HG02763 (cell line): Measurements from ENCODE around the gene SLMAP.

ENCODE experiments used
- ATAC-seq: cut with Tn5 transposase; IDR thresholded peaks from one replicate; pipeline ENCODE4 v1.9.1; 2021; ENCODE audit warnings: mild to moderate bottlenecking, moderate library complexity; ENCODE audit not compliant: unreplicated experiment

Gene SLMAP

DNA sequence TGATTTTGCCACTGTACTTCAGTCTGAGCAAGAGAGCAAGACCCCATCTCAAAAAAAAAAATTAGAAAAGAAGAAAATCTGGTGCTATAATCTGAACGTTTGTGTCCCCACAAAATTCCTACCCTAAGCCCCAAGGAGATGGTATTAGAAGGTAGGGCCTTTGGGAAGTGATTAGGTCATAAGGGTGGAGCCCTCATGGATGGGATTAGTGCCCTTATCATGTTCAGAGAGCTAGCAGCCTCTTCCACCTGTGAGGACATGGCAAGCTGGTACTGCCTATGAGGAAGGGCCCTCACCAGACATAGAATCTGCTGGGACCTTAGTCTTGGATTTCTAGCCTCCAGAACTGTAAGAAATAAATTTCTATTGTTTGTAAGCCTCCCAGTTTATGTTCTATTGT, 201.7 kb downstream of the SLMAP start:
- ATAC-seq, result no peak

DNA sequence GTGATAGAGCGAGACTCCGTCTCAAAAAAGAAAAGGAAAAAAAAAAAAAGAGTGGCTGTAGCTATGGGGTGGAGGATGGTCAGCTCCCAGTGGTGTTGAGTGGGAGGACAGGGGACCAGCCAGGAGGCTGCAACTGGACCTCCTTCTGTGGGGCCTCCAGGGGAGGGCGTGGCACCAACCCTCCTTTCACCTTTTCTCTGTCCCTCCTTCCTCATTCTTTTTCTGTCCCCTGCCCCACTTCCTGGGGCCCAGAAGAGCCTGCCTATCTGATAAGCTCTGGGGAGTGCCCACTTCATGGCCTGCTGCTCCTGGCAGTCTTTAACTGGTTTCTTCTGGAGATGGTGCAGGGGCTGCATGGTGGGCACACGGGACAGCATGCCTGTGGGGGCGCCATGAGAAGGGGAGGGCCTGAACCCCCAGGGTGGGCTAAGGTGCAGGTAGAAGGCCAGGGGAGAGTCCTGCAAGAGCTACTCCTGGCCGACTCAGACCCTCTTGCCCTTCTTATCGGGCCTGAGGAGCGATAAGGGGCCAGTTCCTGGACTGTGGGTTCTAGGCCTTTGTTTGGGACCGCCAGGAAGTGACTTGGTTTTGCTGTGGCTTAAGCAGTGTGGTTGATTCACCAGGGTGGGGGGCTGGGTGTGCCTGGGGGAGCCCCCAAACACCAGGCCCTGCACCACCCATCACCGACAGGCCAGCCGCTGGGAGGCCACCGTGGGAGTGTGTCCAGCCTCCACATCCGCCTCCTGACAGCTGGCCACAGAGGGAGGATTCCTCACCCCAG, 202.7 kb downstream of the SLMAP start:
- ATAC-seq, result no peak

DNA sequence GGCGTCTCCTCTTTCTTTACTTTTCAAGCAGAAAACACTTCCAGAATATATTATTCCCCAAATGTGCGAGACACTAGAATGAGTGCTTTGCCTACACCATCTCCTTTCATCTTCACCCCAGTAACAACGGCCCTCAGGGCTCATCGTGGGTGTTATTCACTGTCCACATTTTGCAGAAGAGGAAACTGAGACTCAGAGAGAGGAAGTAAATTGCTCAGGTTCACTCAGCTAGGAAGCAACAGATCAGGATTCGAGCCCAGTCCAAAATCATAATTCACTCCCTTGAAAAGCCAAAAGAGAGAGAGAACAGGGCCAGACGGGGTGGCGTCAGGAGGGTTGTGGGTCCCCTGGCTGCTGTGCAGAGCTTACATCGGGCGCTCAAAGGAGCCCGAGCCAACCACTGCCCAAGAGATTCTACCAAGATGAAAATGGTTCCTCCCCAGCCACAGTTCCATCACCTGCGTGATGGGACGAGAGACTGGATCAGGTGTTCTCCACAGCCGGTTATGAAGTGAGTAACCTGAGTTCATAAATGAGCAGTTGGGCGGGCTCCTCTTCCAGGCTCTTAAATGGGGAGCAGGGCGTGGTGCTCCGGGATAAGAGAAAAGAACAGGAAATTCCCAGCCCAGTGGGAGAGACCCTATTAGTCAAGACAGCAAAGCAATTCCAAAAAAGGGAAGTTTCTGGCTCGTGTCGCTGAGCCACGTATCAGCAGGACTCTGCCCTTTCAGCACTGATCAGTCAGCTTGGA, 203.5 kb downstream of the SLMAP start:
- no peak for ATAC-seq

DNA sequence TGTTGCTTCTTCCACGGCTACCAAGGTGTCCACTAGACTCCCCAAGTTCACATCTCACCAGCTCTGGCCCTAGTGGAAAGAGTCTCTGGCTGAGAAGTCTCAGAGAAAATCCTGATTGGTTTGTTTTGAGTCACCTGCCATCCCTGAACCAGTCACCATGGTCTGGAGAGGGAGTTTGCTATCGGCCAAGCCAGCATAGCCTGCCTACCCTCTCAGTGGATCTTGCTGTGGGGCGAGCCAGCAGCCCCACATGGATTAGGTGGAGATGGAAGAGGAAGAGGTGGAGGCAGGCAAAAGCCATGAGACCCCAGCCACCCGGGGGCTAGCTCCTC, 204.0 kb downstream of the SLMAP start:
- no peak for ATAC-seq

DNA sequence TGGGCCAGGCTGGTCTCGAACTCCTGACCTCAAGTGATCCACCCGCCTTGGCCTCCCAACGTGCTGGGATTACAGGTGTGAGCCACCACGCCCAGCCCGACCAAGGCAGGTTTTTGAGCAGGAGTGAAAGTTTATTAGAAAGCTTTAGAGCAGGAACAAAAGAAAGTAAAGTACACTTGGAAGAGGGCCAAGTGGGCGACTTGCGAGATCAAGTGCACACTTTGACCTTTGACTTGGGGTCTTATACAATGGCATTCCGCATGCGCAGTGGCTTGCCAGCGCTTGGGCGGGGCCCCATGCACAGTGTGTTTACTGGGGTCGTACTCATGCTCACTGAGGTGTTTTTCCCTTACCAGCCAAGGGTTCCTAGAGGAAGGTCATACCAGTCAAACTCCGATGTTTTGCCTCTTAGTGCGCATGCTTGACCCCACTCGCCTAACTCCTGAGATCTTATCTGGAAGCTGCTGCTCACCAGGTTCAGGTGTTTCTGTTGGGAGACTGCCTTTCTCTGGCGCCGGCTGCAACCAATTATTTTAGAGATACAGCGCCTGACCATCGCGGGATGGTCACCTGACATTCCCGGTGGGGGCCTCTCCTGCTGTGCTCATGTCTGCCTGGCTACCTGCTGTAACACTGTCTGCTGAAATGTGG, 205.2 kb downstream of the SLMAP start:
- no peak for ATAC-seq

DNA sequence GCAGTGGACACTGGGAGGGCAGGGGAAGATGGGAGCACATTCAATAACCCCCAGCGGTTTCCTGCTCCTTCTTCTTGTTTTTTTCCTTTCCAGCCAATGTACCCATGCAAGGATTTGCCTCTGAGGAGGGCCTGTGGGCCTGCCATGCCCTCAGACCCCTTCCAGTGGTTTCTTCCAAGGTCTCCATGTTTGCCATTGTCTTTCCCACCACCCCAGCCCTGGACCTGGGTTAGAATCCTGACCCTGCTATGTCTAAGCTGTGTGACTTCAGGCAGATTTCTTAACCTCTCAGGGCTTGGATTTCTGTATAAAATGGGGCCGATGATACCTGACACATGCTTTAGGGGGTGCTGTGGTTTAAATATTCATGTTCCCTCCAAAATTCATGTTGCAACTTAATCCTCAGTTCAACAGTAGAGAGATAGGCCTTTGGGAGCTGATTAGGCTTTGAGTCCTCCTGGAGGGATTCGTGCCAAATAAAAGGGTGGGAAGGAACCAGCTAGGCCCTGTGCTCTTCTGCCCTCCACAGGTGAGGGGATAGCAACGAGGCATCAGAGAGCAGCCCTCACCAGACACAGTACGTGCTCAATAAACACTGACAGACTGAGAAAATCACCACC, 205.8 kb downstream of the SLMAP start:
- ATAC-seq, result no peak

DNA sequence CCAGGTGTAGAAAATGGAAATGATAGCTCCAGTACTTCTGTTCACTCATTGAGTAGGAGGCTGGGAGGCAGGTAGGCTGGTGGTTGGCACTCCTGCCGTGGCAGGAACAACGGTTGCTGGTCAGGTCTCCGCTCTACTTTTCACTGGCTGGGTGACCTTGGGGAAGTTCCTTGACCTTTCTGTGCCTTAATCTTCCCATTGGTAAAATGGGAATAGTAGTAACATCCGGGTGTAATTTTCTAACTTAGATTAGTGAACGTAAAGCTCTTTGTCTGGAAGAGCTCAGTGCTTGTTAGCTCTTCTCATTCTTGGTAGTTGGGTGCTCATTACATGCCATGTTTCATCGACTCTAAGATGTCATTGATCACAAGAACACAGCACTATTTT, 206.3 kb downstream of the SLMAP start:
- no peak for ATAC-seq

DNA sequence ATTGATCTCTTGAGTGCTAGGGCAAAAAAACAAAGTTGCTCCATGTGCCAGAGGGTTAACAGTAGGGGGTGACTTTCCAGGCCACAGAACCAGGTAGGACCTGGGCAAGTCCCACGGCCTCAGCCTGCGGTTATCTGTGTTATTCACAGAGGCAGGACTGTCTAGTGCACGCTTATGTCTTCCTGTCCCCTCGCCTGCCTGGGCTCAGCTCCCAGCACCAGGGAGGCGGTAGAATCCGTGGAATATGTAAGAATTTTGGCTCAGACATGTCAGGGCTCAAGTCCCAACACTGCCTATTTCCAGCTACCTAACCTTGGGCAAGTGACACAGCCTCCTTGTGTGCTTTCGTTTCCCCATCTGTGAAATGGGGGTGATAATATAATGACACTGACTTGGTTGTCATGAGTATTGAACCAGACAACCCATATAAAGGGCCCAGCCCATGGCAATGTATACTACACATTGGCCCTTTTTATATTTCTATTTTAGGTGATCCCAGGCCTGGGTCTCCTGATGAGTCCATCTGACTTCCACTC, 207.8 kb downstream of the SLMAP start:
- no peak for ATAC-seq

DNA sequence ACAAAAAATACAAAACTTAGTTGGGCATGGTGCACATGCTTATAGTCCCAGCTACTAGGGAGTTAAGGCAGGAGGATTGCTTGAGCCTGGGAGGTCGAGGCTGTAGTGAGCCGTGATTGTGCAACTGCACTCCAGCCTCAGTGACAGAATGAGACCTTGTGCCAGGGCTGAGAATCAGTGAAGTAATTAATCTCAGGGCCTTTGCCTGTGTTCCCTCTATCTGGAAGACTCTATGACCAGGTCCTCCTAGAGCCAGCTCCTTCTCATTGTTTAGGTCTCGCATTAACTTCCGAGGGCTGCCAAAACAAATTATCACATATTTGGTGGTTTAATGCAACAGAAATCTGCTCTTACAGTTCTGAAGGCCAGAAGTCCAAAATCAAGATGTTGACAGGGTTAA, 210.7 kb downstream of the SLMAP start:
- ATAC-seq, result no peak

DNA sequence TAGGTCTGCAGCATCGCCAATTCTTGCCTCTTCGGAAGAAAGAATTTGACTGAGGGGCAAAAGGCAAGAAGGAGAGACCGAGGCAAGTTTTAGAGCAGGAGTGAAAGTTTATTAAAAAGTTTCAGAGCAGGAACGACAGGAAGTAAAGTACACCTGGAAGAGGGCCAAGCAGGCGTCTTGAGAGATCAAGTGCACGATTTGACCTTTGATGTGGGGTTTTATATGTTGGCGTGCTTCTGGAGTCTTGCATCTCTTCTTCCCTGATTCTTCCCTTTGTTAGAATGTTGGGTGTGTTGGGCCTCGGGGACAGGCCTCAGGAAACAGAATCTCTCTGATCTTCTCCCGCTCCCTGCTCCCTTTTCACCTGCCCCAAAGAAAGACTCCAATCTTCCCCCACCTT, 211.5 kb downstream of the SLMAP start:
- ATAC-seq, result no peak

DNA sequence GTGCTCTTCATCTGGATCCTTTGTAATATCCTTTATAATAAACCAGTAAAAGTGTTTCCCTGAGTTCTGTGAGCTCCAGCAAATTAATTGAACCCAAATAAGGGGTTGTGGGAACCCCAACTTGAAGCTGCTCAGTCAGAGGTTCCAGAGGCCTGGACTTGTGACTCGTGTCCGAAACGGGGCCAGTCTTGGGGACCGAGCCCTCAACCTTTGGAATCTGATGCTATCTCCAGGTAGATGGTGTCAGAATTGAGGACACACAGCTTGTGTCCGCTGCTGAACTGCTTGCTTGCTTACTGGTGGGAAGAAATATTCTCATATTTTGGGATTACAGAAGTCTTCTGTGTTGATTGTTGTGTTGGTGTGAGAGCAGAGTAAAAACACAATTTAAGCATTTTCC, 212.4 kb downstream of the SLMAP start:
- no peak for ATAC-seq

DNA sequence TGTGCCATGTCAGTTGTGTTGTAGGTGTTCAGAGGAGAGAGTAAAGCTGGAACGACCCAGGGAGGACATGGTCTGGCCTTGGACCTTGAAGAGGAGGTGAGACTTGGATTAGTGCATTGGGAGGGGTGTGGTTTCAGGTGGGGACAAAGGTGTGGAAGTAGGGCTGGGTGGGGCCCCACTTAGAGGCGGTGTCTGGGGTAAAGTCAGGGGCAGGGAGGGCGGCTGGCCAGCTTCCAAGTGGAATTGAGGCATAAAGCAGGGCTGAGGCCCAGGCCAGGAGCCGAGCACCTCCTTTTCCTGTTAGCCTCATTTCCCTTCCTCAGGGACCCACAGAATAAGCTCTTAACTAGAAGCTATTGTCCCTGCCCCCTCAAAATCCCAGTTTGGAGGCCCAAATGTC, 215.9 kb downstream of the SLMAP start:
- no peak for ATAC-seq

DNA sequence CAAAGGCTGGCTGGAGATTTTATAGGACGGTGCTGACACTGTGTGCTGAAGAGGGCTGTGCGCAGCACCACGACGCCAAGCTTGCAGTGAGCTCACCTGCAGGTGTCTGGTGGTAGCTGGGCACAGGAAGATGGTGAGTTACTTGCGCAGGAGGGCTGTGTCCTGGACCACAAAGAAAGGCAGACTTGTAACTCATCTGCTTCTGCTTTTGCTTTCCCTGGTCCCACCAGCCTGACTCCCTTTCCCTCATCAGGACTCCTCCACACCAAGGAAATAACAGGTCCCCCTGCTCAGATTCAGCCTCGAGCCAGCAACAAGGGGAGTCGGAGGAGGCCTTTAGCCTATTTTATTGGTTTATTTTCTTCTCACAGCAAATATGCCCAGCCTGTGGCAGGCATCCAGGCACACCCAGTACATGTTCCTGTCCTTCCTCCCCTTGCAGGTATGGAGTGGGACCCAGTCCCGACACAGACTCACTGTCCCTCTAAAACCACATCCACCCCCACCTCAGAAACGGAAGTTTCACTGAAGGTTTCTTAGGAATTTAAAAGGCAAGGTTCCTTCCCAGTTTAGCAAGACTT, 216.5 kb downstream of the SLMAP start:
- no peak for ATAC-seq

DNA sequence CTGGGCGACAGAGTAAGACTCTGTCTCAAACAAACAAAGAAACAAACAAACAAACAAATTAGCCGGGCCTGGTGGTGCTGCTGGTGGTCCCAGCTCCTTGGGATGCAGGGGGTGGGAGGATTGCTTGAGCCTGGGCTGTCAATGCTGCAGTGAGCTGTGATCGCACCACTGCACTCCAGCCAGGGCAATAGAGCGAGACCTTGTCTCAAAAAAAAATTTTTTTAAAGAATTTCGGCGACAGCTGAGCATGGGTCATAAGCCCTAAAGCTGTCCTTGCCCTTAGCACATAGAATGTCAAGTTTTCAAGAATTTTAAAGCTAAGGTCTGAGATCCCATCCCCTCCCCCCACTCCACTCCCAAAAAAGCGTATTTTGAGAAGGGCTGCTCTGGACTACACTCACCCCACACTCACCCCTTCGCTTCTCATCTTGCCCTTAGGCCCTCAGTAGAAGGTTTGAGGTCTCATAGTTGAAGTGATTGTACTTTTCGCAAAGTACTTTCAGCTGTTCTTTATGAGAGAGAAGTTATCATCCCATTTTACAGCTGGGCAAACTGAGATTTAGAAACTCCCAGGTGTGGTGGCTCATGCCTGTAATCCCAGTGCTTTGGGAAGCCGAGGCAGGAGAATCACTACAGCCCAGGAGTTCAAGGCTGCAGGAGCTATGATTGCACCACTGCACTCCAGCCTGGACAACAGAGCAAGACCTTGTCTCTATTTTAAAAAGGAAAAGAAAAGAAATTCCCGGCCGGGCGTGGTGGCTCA, 217.8 kb downstream of the SLMAP start:
- no peak for ATAC-seq

DNA sequence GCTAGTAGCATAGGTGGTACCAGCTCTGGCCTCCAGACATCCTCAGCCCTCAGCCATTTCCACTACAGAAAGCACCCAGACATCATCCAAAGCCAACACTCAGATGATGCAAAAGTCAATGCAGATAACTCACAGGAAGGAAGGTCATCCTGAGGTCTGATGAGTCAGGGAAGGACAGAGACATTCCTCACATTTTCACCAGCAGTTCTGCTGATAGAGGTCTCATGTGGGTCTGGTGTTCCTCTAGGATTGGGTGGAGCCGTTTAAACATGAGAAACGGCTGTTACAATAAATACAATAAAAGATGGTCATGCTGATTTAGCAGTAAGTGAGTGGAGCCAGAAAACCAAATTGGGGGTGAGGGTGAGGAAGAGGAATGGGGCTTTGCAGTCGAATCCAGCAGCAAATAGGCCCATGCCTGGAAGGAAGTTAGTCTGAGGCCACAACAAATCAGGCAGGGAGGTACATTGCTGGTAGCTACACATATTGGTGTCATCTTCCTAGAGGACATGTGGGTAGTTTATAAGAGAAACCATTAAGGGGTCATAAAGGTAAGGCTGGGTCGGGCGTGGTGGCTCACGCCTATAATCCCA, 218.8 kb downstream of the SLMAP start:
- ATAC-seq, result no peak

DNA sequence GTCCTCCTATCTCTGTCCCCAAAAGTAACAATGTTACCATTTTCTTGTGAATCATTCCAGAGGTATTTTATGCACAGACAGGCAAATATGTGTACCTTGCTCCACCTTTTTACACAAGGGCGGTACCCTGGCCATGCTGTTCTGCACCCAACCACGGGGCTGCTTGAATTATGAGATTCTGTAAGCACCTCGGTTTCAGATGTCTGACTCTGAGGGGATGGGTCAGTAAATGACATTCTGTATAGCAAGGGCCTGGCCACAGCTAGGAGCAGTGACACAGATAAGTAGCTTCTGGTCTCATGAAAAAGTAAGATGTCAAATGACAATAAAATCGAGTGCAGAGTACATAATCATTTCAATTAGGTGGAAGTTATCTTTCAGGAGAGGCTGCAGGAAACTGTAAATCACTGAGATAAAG, 221.7 kb downstream of the SLMAP start:
- ATAC-seq, result no peak

DNA sequence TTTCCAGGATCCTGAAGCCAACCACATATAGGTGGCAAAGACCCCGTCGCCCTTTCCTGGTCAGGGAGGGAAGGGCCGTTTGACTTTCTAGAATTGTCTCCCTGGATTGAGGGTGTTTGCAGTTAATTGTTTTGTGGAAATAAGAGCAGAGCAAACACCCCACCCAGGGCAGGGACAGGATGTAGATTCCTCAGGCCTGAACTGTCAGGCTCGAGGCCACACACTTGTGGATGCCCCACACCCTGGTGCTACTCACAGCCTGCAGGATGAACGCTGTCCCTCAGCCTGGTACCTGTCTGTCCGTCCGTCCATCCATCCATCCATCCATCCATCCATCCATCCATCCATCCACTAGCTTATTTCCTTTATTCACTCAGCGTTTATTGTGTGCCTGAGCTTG, 222.2 kb downstream of the SLMAP start:
- no peak for ATAC-seq
